HUES64 (cell line): Measurements from ENCODE around the gene TTC14.

Experiments used
- H3K27ac ChIP-seq: 2 replicates; pipeline ENCODE4 v1.7.0; 2013; ENCODE audit warnings: low read depth, low read length, inconsistent platforms
- H3K27me3 ChIP-seq: 2 replicates; pipeline ENCODE4 v1.6.1; 2013; ENCODE audit warnings: mild to moderate bottlenecking, low read length; ENCODE audit not compliant: insufficient read depth
- H3K36me3 ChIP-seq: 2 replicates; pipeline ENCODE4 v1.6.1; 2013; ENCODE audit warnings: mild to moderate bottlenecking, low read length; ENCODE audit not compliant: insufficient read depth
- H3K4me1 ChIP-seq: 2 replicates; pipeline ENCODE4 v1.6.1; 2013; ENCODE audit warnings: mild to moderate bottlenecking, low read length, moderate library complexity; ENCODE audit not compliant: insufficient read depth
- H3K4me3 ChIP-seq: 2 replicates; pipeline ENCODE4 v1.5.1; 2013; ENCODE audit warnings: mild to moderate bottlenecking, low read length, moderate library complexity
- H3K9ac ChIP-seq: 2 replicates; pipeline ENCODE4 v1.6.1; 2013; ENCODE audit warnings: mild to moderate bottlenecking, low read depth, low read length
- H3K9me3 ChIP-seq: 2 replicates; pipeline ENCODE4 v1.6.1; 2013; ENCODE audit warnings: low read depth, low read length; ENCODE audit not compliant: insufficient read depth
- WGBS: fragments of 150-250, 120-280 bp; methylation state at CpG from one replicate; pipeline ENCODE4 v1.1.7; 2013; ENCODE audit warnings: missing lambda C conversion rate; 5-methylcytosine and 5-hydroxymethylcytosine counted together

The TTC14 gene

DNA sequence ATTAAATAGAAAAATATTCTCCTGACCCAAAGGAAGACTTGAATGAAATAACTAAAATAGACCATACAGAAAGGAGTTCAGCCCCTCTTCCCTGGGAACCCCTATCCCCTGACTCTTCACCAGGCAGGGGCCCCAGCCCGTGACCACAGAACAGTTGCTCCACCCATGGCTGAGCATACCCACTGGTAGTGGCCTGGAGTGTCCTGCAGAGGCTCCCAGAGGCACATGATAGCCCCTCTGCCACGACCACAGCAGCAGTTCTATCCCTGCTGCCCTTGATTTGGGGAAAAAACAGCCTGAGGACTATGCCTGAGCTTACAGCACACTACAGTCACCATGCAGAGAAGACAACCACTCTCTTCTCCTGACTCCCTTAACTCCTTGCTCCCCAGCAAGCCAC is 31.8 kb downstream of the TTC14 start:
- Histone ChIP-seq H3K36me3 (no peaks in the 10 kb centered on the region), H3K9me3 (no peaks in the 10 kb centered on the region), H3K9ac (no peak overlapping the region), H3K27ac (no peak overlapping the region), H3K27me3 (no peaks in the 10 kb centered on the region), H3K4me3 (no peak overlapping the region), H3K4me1 (no peaks in the 10 kb centered on the region)
- WGBS, result 49% methylated on average over 2 of the region's 2 CpGs

- H3K9me3 ChIP-seq, result no peaks in the 10 kb centered on the region
These were observed 39.0 kb downstream of the TTC14 start for GRCh38 chr3:180640987-180641386.

GRCh38 chr3:180646187-180646790 is 44.3 kb downstream of the TTC14 start:
- Histone ChIP-seq H3K9ac (no peak overlapping the region), H3K27ac (no peak overlapping the region), H3K27me3 (no peaks in the 10 kb centered on the region), H3K4me1 (no peaks in the 10 kb centered on the region), H3K36me3 (no peaks in the 10 kb centered on the region), H3K9me3 (no peaks in the 10 kb centered on the region), H3K4me3 (no peak overlapping the region)
- no CpG with 5 or more reads among the region's 1 CpG for WGBS

More at GRCh38 chr3:180640987-180641386, 39.0 kb downstream of the TTC14 start:
- no peak overlapping the region for H3K27ac ChIP-seq
- H3K4me1 ChIP-seq, result no peaks in the 10 kb centered on the region
- H3K4me3 ChIP-seq, result no peak overlapping the region
- H3K36me3 ChIP-seq, result no peaks in the 10 kb centered on the region
- H3K27me3 ChIP-seq, result no peaks in the 10 kb centered on the region
- no peak overlapping the region for H3K9ac ChIP-seq

DNA sequence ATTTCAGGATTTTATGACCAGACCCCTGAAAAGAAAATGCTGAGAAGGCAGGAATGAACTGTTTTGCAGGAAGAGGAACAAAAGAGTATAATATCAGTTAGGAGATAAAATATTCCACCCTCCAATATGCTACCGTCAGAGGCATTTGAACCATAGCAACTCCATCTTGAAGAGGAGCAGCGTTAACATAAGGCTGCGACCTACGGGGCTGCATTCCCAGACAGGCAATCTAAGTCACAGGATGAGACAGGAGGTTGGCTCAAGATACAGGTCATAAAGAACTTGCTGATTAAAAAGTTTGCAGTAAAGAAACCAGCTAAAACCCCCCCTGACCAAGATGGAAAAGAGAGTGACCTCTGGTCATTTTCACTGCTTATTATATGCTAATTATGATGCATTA is 54.4 kb downstream of the TTC14 start:
- no peak overlapping the region for H3K27ac ChIP-seq
- H3K4me3 ChIP-seq, result no peak overlapping the region
- no peaks in the 10 kb centered on the region for H3K9me3 ChIP-seq
- no peak overlapping the region for H3K9ac ChIP-seq
- no peaks in the 10 kb centered on the region for H3K27me3 ChIP-seq
- H3K36me3 ChIP-seq, result no peaks in the 10 kb centered on the region
- peaks cover 19% of the 10 kb centered on the region for H3K4me1 ChIP-seq
- WGBS, result 82% methylated on average over 4 of the region's 4 CpGs

- H3K9me3 ChIP-seq, result no peaks in the 10 kb centered on the region
- H3K27me3 ChIP-seq, result no peaks in the 10 kb centered on the region
- no peak overlapping the region for H3K4me3 ChIP-seq
- no peaks in the 10 kb centered on the region for H3K36me3 ChIP-seq
- H3K27ac ChIP-seq, result peak overlapping the region; percentile 18; the same call in 1 of the 2 replicates
- H3K4me1 ChIP-seq, result peaks cover 19% of the 10 kb centered on the region
- WGBS, result 87% methylated on average over 4 of the region's 4 CpGs
- no peak overlapping the region for H3K9ac ChIP-seq
These were observed 55.1 kb downstream of the TTC14 start for GRCh38 chr3:180657094-180657493.
